ENCODE results near the gene PARN.

DNA sequence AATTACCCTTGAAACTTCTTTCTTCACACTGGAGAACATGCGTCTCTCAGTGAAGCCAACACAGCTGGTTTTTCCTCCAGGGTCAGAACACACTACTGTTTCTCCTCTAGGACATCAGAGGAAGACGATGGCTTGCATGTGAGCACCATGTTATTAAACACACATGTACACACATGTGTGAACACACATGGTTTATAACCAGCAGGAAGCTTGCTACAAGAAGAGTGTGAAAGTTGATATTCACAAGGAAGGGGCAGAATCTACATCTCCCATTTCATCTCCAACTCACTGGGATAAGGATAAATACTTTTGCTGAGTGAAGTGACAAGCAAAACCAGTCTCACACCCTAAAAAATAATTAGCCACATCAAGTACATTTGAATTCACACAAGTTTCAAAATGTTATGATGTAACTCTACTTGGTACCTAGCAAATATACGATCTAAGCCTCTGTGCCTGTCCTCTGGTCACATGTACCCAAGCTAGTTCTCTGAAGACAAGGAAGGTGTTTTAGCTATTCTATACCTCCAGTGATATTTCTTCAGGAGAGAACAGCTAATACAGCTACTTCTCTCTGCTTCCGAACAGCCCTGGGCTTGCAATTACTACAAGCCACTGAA is 127.7 kb downstream of the PARN start:
- no peak for TF ChIP-seq FOS (IDR thresholded peaks at IDR 0.05; ENCODE audit: low read depth, low read length)
- TF ChIP-seq, protein P1, sequence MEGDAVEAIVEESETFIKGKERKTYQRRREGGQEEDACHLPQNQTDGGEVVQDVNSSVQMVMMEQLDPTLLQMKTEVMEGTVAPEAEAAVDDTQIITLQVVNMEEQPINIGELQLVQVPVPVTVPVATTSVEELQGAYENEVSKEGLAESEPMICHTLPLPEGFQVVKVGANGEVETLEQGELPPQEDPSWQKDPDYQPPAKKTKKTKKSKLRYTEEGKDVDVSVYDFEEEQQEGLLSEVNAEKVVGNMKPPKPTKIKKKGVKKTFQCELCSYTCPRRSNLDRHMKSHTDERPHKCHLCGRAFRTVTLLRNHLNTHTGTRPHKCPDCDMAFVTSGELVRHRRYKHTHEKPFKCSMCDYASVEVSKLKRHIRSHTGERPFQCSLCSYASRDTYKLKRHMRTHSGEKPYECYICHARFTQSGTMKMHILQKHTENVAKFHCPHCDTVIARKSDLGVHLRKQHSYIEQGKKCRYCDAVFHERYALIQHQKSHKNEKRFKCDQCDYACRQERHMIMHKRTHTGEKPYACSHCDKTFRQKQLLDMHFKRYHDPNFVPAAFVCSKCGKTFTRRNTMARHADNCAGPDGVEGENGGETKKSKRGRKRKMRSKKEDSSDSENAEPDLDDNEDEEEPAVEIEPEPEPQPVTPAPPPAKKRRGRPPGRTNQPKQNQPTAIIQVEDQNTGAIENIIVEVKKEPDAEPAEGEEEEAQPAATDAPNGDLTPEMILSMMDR (conservative IDR thresholded peaks at IDR 0.05; ENCODE audit: low read depth, low read length): no peak
- no peak for TF ChIP-seq RAD21 (IDR thresholded peaks at IDR 0.05; ENCODE audit: low read length)
- no peak for TF ChIP-seq POLR2A (IDR thresholded peaks at IDR 0.05; ENCODE audit: low read depth, low read length)
- TF ChIP-seq MXI1 (IDR thresholded peaks at IDR 0.05; ENCODE audit: borderline replicate concordance, low read depth, low read length): no peak
- TF ChIP-seq NFE2L2 (IDR thresholded peaks at IDR 0.05; ENCODE audit: low read depth, low read length): no peak
- TF ChIP-seq MAZ (IDR thresholded peaks at IDR 0.05; ENCODE audit: borderline replicate concordance, low read depth, low read length): no peak
- no peak for TF ChIP-seq SMC3 (IDR thresholded peaks at IDR 0.05; ENCODE audit: low read depth, low read length)
- no peak for TF ChIP-seq MAFK (IDR thresholded peaks at IDR 0.05; ENCODE audit: low read depth, low read length)
- TF ChIP-seq, protein P2, sequence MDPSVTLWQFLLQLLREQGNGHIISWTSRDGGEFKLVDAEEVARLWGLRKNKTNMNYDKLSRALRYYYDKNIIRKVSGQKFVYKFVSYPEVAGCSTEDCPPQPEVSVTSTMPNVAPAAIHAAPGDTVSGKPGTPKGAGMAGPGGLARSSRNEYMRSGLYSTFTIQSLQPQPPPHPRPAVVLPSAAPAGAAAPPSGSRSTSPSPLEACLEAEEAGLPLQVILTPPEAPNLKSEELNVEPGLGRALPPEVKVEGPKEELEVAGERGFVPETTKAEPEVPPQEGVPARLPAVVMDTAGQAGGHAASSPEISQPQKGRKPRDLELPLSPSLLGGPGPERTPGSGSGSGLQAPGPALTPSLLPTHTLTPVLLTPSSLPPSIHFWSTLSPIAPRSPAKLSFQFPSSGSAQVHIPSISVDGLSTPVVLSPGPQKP (IDR thresholded peaks at IDR 0.05; ENCODE audit: borderline replicate concordance, low read depth, low read length): no peak
